Measurements from ENCODE around the gene PTPRD.
"Not testable (repeated sequence)": the region's sequence is repeated elsewhere in the genome, so short reads cannot be mapped to it uniquely, and the experiment has no call there.

PTPRD gene

DNA sequence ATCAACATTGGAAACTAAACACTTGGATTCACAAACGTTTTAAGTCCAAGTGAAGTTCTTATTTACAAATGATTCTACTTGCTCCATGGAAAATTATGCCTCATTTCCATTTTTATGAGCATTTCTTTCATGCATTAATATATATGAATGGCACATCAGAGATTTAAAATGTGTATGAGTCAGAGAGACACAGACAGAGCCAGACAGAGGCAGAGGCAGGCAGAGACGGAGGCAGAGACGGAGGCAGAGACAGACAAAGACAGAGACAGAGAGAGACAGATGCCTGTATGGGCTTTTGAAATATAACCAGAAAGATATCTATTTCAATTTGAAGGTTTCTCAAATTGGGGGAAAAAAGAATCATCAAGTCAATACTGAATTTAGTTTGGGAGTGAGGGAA is 649.0 kb downstream of the PTPRD start:
- DNase-seq (ENCODE audit: low read depth), result no peak

DNA sequence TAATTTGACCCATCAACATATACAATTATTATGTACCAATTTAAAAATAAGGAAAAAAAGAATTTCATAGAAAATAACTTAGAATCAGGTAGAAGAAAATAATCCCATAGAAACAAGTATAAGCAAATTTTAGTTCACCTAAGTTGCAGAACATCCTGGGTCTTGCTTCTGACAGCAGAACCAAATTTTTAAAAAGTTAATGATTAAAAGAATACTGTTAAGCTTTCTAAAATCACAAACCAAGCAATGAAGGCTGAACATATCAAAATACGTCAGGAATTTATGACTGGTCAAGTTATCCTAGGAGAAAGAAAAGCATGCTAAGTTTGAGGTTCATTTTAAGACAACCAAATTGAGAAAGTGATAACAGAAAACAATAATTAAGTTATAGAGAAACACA is 650.9 kb downstream of the PTPRD start:
- DNase-seq (ENCODE audit: low read depth), result no peak

DNA sequence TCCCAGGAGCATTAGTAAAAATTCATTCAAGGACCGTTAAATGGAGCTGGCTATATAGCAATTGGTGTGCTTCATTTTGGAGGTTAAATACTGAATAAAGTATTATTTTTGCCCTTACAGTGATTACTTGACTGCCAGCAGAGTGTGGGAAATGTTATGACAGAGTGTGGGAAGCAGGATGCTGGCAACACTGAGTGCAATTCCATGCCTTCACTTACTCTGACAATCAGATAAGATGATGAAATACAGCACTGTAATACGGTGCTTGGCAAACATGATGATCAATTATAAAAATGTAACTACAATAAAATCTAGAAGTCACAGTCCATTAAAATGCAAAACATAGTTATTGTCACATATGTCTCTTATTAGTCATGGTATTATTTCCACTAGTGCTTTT is 651.3 kb downstream of the PTPRD start:
- peak; percentile 9 for DNase-seq (ENCODE audit: low read depth)

DNA sequence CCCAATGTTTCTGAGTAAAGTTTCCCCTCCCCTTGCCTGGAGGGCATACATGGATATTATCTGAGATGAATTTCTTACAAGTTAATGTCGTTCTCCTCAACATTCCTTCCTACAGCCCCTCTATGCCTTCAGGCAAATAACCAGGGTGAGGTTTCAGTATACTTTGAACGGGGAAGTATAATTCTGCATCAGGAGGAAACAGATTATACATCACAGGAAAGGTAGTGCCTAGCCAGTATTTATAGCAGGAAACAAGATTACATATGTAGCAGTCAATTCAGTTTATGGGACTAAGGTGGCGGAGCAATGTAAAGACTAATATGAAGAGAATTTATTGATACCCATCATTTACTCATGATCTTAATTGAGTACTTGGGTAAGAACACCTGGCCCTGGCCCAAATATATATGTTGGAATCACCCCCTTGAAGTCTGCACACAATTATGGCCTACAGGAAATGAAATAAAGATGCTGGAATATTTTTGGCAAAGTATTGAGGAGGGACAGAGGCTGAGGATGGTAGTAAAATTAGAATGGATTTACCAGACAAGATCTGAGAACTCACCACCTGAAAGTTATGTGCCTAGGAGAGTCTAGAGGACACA is 661.1 kb downstream of the PTPRD start:
- DNase-seq (ENCODE audit: low read depth), result no peak

DNA sequence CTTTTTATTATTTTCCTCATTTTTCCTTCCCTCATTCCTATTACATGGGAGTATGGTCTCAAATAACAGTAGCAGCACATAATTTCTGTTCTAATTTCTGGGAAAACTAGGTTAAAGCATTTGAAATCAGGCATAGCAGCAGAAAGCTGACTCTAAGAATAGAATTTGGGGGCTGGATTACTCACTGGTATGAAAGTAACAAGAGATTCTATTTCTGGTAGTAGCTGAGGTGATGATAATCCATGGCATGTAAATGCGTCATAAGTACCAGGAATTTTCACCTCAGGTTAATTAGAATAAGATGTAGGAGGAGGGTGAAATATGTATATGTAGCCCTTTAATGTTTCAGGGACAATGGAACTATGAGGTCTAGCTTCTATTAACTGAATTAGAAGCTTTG is 662.0 kb downstream of the PTPRD start:
- no peak for DNase-seq (ENCODE audit: low read depth)

DNA sequence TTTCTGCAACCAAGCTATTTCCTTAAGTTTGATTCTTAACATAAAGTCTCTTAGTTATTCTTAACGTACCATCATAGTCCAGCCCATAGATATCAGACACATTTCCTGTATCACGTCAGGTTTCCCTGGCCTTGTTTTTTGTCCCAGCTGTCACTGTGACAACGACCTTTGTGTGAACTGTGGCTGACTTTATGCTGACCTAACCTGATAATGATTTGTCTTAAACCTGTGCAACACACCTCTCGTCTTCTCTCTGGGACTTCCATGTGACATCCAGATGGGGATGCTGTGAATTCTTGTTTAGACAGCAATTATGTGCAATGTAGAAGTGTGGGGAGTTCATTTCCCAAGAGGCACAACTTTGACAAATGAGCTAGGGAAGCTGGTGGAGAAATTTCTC is 662.8 kb downstream of the PTPRD start:
- no peak for DNase-seq (ENCODE audit: low read depth)

DNA sequence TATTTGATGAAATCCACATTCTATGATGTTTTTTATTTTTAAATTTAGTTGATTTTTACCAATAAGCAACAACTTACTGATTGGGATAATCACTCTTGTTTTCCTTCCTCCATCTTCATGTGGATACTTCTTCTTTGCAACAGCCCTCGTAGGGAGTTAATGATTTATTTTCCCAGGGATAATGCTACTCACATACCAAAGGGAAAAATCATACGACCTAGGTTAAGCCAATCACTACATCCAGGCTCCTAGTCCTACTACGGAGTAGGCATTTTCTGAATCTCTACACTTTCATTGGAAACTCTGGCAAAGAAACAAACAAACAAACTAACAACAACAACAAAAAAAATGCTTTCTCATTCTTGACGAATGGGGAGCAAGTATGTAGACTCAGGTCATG is 663.4 kb downstream of the PTPRD start:
- peak; percentile 10 for DNase-seq (ENCODE audit: low read depth)

DNA sequence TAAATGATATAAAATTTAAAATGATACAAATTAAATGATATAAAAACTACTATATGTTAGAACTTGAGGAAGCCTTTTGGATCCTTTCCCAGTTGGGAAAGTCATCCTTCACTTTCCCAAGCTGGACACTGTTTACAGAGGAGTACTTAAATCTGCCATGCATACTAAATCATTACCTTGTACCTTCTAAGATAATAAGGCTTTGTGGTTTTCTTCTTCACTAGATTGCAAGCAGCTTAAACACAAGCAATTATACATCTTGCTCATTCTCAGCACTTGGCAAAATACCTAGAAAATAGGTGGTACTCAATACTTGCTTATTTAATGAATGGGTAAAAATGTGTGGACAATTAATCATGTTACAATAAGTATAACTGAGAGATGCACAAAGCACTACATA is 666.8 kb downstream of the PTPRD start:
- peak; percentile 16 for DNase-seq (ENCODE audit: low read depth)

DNA sequence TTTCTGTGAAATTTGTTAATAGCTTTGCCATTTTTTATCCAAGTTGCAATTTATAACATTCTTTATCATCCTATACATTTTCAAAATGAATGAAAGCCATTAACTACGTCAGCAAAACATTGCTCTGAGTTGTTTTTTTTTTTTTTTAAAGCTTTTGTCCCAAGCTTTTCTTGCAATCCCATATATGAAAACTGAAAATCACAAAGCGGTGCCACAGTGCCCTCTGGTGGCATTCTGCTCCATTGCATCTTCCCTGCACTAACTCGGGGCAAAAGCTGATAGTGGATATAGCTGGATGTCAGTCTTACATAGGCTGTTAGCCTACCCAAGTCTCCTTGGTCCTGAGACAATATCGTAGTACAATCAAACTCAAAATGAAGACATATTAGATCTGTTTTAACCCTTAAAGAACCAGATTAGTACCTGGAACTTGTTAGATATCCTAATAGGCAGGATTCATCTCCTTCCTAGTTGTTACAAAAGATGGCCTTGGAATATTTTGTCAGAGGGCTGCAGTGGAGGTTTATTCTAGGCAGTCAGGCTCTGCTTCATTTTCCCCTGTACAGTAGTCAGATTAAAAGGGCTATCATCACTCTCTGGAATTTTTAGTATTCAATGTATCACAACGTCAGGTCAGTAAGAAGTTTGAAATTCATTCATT is 669.9 kb downstream of the PTPRD start:
- peak; percentile 54 for DNase-seq (ENCODE audit: low read depth)

DNA sequence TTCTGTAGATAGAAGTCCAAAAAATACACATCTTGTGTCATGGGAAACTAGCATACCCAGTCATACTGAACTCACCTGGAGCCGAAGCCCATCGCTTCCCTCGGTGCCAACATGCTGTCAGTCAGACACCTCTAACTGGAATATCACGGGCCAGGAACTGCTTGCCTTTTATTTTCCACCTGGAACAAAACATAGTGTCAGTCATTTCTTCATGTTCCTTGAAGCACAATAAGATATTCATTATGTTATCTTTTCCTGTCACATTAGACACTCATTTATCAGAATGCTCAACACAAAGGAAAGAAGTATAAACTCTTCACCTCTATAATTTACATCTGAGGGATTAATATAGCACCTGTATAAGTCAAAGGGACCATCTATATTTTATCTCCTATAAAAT is 674.4 kb downstream of the PTPRD start:
- DNase-seq (ENCODE audit: low read depth), result no peak

DNA sequence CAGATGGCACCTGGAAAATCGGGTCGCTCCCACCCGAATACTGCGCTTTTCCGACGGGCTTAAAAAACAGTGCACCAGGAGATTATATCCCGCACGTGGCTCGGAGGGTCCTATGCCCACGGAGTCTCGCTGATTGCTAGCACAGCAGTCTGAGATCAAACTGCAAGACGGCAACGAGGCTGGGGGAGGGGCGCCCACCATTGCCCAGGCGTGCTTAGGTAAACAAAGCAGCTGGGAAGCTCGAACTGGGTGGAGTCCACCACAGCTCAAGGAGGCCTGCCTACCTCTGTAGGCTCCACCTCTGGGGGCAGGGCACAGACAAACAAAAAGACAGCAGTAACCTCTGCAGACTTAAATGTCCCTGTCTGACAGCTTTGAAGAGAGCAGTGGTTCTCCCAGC is 681.3 kb downstream of the PTPRD start:
- not testable (repeated sequence) for DNase-seq (ENCODE audit: low read depth)

DNA sequence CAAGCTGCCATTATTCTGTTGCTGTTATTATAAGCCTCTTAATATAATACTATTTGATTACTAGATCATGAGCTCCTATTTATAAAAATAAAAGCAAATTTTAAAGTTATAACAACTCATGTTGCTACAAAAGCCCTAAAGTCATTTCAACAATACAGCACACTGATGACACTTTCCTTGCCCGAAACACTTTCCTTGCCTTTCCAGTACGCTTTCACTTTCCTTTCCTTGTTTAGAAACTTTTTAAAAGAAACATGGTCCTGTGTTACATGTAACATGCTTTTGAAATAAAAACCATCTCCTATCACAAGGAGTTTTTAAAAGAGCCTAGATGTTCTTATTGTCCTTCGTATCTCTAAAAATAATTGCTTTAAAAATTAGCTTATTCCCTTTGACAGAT is 688.4 kb downstream of the PTPRD start:
- DNase-seq (ENCODE audit: low read depth), result peak; percentile 12

DNA sequence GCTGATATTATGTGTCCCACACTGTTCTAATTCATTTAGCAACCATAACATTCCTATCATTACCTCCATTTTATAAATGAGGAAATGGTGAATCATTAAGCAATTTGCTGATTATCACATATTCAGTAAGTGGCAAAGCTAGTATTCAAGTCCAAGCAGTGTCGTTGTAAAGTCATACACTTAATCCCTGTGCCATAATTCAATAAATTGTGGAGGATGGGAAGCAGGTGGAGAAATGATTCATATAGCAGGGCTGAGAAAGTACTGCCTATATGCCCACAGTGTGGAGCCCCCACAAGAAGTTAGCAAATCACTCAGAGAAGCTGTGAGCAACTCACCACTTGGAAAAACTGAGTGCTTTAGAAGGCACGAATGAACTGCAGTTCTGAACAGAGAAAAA is 691.0 kb downstream of the PTPRD start:
- DNase-seq (ENCODE audit: low read depth), result no peak

DNA sequence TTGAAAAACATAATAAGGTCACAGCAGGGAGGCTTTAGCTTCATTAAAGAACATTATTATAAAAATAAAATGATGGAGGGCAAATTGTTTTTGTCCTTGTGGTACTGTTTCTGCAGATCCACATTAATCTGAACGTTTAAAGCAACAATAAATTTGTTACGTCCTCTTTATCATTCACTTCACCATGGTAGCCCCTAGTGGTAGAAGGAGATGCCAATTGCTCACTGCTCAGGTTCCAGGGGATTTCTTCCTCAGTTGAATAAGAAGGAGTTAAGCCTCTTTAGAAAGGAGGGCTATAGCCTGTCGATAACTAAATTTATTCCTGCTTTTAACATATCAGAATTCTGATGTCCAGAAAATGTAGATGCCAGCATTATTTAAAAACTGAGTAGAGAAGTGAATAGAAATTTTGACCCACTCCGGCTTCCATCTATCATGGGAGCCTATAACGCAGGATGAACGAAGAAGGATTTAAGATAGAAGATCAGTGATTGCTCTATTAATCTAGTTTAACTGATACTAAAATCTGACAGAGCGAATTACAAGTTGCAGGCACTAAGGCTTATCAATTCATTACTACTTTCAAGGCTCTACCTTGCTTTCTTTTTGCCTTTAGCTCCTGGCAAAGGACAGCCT is 692.3 kb downstream of the PTPRD start:
- no peak for DNase-seq (ENCODE audit: low read depth)

DNA sequence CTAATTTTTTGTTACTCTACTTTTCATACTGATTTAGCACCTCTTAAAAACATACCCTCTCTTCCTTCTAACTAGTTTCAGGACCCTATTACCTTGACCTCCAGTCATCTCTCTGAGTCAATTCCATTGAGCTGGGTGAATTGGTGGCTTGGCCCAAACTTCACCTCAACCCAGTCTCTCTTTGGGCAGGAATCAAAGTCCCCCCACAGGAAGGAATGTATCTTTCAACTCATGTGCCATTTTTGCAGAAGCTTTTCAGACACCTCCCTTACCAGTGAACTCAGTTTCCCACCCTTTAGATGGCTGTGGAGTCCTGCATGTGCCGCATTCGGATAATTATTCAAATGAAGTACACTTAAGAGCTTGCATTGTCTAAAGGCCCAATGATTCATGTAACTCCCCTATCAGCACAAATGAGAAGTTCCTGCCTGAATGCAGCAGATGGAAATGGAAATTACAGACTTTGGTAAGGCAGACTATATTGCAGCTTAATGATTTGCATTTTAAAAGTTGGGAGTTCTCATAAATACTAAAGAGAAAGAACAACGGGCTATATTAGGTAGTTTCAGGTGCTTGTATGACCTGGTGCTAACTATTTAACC is 693.5 kb downstream of the PTPRD start:
- DNase-seq (ENCODE audit: low read depth), result no peak

DNA sequence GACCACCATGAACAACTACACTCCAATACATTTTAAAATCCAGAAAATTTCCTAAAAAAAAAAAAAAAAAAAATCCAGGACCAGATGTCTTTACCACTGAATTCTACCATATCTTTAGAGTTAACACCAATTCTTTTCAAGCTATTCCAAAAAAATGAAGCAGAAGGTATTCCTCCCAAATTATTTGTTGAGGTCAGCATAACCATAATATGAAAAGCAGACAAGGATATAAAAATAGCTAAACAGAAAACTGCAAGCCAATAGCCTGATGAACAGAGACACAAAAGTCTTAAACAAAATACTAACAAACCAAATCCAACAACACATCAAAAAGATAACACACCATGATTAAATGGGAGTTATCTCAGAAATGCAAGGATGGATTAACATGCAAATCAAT is 695.4 kb downstream of the PTPRD start:
- DNase-seq (ENCODE audit: low read depth), result no peak

DNA sequence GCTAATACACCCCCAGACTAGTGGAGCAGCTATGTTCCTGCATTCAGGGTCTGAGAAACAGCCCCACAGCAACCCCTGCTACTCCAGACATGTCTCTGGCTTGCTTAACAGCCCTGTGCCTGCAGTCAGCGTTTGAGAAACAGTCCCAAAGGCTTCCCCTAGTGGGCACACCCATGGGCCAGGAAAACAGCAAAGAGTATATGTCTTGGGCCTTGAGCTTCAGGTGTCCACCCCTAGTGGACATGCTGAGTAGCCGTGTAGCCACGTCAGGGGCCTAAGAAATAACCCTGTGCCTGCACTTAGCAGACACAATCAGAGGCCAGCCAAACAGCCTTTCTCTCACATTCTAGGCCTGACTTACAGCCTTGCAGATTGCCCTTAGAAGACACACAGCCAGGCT is 698.6 kb downstream of the PTPRD start:
- no peak for DNase-seq (ENCODE audit: low read depth)

DNA sequence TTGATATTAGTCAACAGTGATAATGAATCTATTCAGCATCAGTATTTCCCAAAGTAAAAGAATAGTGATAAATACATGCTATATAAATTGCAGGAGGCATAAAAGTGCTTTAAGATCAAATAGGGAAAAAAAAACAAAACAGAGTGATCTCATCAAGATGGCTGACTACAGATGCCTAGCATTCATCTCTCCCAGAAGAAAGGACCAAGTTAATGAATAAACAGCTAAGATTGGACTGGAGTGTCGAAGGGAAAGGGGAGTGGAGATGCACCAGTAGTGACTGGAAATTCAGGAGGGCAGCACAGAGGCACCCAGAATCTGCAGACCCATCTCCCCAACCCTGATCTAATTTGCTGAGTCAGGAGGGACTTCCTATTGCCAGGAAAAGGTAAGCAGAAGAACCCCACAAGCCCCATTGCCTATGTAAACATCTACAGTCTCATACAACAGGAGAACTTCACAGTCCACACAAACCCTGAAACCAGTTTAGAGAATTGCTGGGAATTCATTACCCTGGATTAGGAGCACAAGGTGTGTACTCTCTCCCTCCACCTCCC is 699.4 kb downstream of the PTPRD start:
- no peak for DNase-seq (ENCODE audit: low read depth)

DNA sequence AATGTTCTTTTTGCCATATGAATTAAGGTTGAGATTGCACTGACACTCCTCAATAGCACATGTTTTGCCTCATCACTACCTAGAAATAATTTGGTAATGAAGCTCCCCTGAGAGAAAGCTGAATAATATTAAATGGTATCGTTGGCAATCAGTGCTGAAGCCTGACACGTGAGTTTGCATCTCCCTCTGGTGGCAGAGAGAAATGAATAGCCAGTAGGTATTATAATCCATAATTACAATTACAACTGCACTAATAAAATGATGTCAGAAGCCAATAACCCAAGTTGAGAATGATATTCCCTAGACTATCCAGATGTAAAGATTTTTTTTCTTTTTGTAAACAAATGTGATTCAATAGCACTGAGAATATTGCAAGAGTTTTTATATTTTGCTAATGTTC is 700.3 kb downstream of the PTPRD start:
- no peak for DNase-seq (ENCODE audit: low read depth)

DNA sequence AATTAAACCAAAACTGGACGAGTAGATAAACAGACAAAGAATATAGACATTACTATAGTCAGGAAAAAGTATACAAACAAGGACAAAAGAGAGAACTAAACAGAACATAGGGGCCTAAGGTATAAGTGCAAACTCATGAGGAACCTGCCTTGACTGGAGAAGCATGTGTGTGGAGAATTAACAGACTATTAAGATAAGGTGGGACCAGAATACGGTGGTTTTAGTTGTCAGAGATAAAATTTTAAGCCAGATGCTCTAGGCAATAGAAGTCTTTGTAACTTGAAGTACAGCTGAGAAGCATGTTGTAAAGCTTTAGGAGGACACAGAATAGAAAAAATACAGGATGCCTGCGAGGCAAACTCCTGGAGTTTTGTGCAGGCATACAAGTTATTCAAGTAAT is 707.1 kb downstream of the PTPRD start:
- DNase-seq (ENCODE audit: low read depth), result no peak

DNA sequence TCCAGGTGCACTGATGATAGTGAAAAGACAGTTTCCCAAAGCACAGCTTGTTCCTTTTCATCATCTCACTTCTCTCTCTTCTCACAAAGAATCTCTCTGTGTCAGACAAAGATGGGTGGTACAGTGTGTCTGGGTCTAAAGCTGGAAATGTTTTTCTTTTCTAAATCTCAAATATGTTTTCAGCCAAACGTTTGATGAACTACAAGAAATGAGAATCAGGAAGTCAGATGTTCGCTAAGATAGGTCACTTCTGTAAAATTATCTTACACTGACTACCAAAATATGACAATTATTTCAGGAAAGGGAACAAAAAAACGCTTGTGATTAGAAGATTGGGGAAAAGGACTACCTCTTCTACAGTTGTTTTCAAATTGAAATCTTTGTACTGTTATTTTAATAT is 708.8 kb downstream of the PTPRD start:
- no peak for DNase-seq (ENCODE audit: low read depth)

DNA sequence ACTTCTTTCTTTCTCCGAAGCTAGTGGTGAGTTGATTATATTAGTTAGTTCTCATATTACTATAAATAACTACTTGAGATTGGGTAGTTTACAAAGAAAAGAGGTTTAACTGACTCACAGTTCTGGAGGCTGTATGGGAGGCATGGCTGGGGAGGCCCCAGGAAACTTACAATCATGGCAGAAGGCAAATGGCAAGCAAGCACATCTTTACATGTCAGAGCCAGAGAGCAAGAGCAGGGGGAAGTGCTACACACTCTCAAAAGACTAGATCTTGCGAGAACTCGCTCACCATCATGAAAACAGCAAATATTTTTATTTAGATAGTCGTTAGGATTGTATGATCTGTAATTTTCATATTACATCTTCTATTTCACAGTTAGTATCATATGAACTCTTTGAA is 711.2 kb downstream of the PTPRD start:
- no peak for DNase-seq (ENCODE audit: low read depth)

DNA sequence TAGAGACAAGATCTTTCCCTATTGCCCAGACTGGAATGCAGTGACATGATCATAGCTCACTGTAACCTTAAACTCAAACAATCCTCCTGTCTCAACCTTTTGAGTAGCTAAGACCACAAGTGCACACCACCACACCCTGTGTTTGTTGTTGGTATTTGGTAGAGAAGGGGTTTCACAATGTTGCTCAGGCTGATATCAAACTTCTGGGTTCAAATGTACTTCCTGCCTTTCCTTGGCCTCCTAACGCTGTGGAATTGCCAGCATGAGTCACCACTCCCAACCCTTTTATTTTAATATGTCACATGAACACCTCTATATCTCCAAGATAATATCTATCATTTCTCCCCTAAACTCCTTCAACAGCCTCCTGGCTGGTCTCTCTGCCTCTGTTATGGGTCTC is 719.0 kb downstream of the PTPRD start:
- DNase-seq (ENCODE audit: low read depth), result peak; percentile 31
